Measurements from ENCODE around the gene SLC35G3.

DNA sequence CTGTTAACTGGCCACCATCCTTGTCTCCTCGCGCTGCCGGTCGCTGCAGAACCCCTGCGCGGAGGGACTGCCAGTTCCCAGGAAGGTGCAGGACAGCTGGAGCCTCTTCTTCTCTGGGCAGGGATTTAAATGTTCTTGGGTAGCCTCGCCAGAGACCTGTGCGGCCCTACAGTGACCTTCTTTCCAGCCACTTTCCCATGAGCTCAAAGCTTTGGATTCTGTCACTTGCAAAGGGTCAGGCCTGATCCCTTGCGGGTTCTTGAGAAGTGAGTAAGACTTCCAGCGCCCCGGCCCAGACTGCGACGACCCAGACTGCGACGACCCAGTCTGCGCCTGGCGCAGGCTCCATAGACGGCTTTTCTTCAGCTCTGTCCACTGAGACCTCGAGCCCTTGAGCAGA lies 47.3 kb upstream of the SLC35G3 start:
- TF ChIP-seq, protein P1, sequence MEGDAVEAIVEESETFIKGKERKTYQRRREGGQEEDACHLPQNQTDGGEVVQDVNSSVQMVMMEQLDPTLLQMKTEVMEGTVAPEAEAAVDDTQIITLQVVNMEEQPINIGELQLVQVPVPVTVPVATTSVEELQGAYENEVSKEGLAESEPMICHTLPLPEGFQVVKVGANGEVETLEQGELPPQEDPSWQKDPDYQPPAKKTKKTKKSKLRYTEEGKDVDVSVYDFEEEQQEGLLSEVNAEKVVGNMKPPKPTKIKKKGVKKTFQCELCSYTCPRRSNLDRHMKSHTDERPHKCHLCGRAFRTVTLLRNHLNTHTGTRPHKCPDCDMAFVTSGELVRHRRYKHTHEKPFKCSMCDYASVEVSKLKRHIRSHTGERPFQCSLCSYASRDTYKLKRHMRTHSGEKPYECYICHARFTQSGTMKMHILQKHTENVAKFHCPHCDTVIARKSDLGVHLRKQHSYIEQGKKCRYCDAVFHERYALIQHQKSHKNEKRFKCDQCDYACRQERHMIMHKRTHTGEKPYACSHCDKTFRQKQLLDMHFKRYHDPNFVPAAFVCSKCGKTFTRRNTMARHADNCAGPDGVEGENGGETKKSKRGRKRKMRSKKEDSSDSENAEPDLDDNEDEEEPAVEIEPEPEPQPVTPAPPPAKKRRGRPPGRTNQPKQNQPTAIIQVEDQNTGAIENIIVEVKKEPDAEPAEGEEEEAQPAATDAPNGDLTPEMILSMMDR (IDR thresholded peaks at IDR 0.05): no peak
- no peak for TF ChIP-seq POLR2A (IDR thresholded peaks at IDR 0.05)

Data from vagina (tissue), 2 donors.